ENCODE results near the gene SORCS1.

SORCS1 gene

DNA sequence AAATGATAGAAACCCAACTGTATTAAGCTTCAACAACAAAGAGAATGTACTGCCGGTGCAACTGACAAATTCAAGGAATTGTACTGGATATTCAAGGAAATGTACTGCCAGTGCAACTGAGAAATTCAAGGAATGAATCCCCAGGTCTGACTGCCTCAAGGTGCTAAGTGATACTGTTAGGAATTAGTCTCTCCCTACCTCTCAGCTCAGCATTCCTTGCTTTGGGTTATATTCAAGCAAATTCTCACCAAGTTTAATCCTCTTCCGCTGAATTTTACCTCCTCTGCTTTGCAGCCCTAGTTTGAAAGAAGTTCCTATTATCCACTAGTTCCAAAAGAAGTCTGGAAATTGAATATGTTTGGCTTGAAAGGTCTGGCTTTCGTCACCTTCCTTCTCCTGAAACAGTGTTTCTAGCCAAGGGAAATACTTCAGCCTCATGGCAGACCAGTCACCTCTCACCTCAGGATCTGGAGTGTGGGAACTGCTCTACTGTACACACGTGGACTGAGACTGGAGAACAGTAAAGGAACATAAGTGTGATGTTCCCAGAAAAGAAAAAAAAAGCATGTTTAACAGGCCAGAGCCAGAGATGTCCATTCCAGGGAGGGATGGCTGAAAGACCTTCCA, 60.4 kb downstream of the SORCS1 start:
- DNase-seq (ENCODE audit: low spot score): no peak

DNA sequence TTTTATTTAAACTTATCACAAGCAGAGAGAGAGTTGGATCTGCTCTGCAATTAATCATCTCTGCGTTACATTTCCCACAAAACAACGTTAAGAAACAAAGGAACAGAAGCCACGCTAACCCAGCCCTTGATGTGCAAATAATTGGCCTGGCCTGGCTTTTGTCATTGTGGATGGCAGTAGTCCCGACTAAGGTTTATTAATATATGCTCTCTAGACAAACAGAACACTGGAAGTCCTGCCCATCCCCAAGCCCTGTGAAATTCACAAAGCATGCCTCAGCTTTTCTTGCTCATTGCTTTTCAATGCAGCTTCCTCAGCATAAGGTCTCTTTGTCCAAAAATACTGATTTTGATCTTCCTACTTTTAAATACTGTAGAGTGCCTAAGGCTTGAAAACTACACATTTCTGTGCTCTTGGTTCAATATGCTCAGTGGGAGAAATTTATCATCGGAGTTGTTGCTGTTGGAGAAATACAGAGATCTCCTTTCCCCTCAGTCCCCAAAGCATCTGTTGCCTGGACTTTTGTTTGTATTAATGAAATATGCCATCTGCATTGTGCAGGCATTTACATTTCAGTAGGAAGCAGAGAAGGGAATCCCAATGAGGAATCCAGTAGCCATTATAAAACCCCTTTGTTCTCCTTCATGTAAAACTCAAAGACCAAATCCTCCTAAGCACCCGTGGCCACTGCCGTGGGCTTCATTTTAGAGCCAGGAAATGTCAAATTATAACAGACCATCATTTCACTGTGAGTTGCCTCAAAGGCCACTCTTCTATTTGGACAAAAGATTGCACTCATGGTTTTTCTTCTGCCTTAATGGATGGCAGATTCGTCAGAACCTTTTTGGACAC, 61.1 kb downstream of the SORCS1 start:
- no peak for DNase-seq (ENCODE audit: low spot score)

DNA sequence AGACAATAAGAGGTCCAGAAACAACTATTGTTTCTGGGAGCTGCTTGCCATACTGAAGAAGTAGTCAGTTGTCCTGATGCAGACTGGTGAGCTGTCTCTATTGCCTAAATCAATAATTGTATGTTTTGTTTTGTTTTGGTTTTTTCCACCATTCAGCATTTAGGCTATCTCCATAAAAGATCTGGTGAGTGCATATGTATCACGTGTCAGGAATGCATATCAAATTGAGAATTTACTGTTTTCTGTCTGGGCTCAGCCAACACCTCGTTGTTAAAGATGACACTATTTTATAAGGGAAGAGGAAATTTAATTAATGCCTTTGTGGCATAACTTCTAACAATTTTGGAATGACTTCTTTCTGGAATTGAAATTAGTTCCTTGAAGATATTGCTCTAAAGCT, 66.2 kb downstream of the SORCS1 start:
- DNase-seq (ENCODE audit: low spot score): no peak

DNA sequence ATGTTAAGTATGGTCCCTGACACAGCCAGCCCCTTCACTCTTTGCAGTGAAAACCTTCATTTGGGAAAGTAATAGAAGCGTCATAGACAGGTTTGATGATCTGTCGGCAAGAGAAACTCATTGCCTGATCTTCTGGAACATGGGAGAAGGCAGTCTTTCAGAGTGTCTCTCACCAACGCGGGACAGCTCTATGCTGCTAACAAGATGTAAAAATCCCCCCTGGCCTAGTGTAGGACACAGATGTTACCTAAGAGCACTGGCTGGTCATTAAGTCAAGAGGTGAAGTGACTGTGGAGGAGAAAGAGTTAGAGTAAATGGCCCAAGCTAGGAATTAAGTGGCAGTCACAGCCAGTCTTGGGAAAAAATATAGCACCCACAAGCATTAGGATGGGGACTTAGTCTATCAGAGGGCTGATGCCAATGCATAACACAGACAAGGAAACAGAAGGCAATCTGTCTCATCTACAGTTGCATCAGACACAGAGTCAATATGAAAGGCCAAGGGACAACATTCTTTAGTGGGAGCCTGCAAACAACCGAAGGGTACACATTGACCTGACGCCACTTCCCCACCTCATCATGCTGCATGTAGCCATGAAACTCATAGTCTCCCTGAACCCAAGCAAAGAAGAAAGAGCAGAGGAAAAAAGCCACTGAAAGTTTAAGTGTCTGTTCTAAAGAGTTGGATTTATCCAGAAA, 69.5 kb downstream of the SORCS1 start:
- DNase-seq (ENCODE audit: low spot score): no peak

DNA sequence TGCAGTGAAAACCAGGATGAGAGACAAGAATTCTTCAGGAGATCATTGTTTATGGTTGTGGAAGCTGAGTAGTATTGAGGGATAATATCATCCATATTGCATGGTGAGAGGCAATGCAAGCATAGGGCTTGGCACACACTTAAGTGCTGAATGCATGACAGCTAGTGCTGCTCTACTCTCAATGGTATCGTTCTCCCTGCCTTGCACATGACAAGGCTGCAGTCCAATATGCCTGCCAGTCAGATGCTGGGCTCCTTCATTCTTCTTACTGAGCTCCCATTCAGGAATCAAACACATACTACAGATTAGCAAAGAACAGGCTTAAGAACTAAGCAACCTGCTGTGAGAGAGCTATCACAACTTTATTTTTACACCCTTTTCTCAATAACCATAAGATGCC, 72.2 kb downstream of the SORCS1 start:
- no peak for DNase-seq (ENCODE audit: low spot score)

DNA sequence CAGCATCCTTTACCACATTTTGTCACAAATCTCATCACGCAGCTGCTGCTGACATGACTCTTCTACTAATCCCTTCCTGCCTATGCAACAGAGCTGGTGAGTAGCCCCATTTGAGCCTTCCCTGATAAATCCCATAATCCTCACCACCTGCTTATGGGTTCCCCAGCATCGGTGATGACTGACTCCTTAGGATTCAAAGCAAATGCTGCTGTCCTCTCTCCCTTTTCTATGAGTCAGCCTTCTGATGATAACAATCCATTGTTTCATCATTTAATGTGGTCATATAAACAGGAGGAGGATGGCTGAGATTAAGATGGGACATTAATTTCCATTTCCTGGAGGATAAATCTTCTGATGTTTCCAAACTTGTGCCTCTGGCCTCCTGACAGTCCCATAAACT, 73.4 kb downstream of the SORCS1 start:
- DNase-seq (ENCODE audit: low spot score): no peak

DNA sequence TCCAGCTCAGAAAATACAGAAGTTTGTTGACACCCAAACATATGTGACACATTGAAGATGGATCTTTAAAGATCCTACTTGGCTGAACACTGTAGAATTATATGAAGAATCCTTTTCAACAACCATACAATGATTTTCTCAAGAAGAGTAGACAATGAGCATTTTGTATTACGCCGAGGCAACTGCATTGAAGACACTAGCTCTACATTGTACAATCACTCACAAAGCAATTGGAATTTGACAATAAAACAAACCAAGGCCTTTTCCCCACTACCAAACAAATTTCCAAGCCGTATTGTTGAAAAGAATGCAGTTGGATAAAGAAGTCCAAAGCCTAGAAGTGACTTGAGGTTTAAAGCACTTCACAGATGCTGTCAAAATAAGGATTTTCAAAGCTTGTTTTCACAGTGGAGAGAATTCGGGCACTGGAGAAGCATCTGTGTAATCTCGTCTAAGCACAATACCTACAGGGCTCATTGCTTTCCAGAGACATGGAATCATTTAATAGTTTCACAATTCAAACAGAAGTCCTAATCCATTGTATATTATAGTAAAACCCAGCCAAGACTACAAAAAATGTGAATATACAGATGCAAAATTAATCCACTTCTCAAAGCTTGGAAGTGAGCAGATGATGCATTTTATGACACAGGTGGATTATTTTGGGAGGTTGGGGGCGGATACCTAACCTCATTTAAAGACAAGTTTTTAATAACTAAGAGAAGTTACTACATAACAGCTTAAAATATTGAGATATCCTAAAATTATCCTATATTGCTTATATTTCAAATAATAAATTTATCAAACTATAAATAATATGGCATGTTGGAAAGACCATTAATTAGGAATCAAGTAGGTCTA, 78.6 kb downstream of the SORCS1 start:
- no peak for DNase-seq (ENCODE audit: low spot score)

DNA sequence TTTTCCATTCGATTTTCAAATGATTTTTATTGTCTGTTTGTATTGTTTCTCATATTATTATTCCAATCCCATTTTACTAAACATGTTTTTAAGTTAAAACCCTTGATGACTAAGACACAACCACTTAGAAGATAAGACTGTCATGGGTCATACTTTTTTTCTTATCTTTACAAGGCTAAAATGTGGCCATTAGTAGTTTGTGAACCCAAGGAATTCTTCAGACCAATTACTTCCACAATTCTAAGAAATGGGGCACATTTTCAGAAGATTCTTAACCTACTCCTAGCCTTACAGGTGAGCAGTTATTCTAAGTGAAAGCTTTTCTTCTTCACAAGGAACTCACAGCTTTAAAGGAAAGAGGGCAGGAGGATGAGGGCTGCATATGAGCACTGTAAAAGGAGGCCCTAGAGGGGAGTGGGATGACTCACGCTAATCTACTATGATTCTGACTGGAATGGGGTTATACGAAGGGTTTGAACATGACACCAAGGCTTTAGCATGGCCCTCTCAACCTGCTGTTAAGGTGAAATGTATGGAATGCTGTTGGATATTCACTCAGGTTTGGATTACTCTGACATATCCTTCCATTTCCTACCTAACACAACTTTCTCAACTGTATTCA, 81.0 kb downstream of the SORCS1 start:
- DNase-seq (ENCODE audit: low spot score): no peak

DNA sequence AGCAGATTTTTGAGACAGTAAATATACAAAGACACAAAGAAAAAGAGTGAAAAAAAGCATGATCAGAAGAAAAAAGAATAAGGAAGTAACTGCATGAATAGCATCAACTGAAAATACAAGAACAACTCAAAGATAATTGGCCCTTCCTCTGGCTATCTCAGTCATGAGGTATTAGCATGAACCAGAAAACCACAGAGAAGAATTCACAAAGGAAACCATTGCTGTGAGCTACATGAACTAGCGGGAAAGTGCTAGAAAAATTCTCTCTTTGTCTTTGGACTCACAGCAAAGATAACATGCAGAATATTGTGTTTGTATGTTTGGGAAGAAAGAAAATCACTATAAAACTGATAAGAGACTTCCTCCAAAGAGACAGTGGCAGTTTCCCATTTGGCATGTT, 82.9 kb downstream of the SORCS1 start:
- DNase-seq (ENCODE audit: low spot score): no peak

DNA sequence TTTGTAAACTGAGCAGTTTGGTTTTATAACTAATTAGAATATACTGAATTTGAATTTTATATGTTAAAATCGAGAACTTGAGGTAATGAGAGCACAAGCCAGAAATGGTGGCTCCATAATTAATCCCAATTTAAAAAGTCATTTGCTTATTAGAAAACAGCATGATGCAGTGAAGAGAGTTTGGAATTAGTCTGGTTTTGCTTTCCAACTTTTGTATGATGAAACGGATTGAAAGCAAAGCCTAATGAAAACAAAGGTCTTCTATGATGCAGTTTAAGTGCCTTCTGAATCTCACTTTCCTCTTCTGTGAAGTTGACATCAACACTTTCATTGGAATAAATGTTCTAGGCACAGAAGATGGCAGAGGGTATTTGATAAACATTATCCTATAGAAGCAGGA, 89.4 kb downstream of the SORCS1 start:
- DNase-seq (ENCODE audit: low spot score): no peak

DNA sequence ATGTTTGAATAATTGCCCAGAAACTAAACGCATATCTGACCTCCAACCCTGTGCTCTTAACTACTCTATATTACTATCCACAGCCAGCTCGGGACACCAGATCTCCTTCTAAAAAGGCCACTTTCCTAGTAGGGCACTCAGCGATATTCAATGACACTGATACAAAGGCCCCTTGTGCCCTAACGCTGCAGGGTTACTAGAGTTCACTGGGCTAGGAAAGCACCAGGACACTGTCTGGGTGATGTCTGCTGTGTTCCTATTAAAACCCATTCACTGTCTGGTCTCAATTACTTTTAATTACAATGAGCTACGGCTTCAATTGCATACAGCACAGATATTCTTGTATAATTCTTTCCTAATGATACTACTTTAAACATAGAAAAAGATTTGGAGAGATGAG, 91.7 kb downstream of the SORCS1 start:
- DNase-seq (ENCODE audit: low spot score): no peak

DNA sequence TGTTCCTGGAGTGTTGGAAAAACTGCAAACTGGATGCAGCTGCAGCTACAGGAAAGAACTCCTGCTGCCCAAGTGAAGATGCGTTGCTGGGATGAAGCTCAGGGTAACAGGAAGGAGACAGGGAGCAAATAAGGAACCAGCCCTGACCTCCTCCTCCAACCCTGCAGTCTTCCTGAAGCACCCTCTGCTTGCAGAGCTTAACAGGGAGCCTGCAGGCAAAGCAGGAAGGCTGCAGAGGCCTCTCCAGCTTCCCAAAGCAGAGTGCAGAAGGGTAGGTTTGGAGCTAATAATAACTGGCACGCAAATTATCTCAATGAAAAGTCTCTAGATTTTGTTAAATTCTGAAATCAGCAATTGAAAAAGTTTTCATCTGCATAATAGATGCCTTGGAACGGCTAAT, 92.5 kb downstream of the SORCS1 start:
- DNase-seq (ENCODE audit: low spot score): no peak

DNA sequence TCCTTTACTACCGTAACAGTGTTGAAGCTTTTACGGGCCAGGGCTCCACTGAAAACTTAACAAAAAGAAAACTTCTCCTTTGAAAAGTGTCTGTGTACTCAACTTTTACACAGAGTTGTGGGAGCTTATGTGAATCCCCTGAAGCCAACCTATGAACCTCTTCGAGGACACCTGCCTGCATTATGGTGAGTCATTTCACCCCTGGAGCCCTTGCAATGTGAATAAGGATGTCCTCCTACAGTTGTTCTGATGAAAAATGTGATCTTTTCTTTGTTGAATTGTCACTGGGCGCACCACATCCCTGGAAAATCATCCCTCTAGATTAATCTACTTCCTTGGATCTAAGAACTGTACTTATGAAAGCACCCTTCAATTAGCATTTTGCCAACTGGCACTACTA, 93.2 kb downstream of the SORCS1 start:
- DNase-seq (ENCODE audit: low spot score): no peak

DNA sequence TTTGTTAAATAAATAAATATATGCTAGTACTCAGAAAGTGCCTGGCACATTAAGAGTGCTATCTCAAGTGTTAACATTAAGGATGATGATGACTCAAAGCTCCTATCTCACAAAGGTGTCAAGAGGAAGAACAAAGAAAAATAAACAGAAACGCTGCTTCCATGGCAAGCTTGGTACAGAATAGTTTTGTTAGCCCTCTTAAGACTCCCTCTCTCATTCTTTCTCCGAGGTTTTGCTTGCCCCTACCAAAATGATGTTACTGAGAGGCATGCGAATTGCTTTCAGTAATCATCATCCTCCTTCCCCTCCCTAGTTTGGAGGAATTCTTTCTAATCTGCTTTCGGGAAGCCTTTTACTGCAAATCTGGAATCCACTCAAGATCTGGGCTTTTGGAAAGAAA, 96.7 kb downstream of the SORCS1 start:
- DNase-seq (ENCODE audit: low spot score): no peak

DNA sequence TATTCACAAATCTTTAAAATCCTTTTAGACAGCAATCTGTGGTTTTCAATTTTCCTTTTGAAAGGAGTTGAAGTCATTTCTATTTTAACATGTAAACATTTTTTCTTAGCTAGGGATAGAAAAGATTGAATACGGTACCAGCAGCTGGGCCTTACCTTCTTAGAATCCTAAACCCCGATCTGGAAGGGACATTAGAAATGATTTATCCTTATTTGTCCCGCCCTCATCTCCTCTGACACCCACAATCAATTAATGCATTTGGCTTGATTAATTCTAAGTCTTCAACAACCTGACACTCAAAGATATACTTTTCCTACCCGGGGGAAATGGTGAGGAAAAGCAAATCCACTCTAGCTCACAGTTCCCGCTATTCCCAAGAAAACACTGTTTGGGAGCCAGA, 100.4 kb downstream of the SORCS1 start:
- no peak for DNase-seq (ENCODE audit: low spot score)

DNA sequence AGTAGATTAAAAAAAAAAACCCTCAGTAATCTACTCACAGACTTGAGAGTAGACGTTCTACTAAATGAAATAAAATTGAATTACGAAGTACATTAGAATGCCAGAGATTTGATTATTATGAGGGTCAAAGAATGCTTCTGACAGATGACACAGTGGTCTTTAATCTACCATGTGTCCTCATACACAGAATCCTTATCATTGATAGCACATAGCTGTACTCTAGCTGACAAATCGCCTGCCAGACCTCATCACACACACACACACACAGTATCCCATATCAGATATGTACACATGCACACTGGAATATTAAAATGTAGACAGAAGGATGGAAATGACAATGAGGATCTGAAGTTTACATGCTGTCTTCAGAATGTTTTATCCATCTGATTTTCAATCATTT, 104.6 kb downstream of the SORCS1 start:
- DNase-seq (ENCODE audit: low spot score): no peak

DNA sequence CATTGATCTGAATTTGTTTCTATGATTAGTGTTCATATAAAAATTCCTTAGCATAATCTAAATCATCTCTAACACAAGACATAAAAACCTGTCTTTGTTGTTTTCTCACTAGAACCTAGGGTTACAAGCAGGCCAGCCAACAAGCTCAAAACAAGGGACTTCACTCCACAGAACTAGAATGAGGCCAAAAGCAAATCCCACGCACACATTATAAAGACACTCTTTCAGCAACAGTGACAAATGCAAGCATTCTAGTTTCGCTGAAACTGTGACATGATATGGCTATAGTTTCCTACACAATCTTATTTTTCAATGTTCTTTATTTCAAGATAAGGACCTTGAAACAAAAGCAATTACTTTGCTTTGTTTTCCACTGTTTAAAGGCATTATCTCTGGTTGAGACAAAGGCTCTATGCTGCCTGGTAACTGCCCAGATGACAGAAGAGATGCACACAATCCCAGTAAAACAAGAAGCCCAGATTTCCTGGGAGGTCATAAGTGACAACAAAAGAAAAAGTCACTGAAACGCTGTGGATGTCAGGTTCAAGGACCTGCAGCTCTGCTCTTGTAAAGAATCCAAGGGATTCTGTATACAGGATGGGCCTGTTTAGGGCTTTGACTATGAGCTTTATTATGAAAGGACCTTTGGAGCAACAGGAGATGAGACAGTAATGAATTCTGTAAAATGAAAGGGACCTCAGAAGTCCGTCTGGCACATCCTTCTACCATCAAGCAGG, 105.3 kb downstream of the SORCS1 start:
- no peak for DNase-seq (ENCODE audit: low spot score)

DNA sequence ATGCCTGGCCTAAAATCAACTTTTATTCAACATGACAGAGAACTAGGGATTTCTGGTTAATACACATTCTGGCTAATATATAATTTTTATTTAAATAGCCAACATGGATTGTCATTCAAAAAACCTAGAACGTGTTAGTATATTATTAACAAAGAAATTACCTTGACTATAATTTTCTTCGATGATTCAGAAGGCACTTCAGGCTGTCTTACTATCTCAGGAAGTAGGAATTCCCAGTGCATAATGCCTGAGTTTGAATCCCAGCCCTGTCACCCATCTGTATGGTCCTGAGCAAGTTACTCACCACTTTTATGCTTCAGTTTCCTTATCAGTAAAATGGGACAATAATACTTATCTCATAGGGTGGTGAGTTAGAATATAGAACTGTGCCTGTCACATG, 106.2 kb downstream of the SORCS1 start:
- DNase-seq (ENCODE audit: low spot score): no peak

DNA sequence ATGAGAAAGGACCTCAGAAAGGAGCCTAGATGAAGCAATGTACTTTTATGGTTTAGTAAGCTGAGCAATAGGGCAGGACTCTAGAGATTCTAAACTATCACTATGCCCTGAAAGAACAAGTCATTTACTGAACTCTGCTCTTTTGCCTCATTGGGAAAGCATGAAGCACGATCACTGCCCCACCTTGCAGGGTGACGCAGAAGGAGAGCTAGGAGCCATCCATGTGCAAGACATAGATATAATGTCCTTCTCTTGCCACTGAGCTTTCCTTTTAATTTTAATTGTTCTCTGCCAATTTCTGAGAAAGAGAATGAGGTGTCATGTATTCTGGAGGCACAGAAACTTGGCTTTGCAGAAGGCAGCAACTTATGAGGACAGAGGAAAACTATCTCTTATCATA, 108.3 kb downstream of the SORCS1 start:
- no peak for DNase-seq (ENCODE audit: low spot score)

DNA sequence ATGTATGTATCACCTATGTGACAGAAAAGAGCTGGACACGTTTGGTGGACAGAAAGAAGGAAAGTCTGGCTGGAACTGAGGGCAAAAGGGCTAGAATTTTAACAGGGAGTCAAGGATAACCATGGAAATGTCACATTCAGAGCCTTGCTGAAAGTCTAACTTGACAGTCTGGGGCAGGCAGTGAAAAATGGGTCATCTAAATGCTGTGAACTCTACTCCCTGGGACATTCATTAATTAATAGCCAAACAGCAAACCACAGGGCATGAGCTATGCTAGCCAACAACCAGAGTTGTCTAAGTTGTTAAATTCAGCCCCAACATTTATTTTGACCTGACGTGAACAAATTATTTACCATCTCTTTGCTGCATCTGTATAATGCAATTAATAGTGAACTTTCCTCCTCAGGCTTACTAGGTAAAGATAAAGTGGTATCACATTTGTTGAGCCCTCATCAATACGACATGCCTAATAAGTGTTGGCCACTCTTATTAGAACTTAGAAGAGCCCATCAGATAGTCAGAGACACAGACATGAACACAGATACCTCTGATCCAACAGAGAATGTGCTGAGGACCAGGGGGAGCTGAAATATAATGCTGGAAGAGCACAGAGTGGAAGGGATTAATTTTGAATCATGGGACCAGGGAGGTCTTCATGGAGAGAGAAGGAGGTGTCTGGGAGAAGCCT, 109.9 kb downstream of the SORCS1 start:
- DNase-seq (ENCODE audit: low spot score): no peak

DNA sequence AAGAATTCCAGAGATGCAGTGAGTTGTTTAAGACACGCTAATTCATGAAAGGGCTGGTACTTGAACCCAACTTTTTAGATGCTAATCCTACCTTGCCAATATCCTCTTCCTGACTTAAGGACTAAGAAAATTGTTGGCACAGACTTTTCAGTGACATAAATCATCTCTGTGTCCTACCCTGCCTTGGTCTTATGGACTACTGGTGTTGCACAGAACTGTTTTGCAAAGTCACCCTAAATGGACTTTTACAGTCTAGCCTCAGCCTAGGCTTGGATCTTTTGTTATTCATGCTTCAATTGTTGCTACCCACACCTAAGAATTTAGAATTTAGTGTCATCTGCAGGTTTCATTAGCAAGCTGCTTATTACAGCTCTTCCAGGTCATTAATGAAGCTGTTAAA, 112.7 kb downstream of the SORCS1 start:
- no peak for DNase-seq (ENCODE audit: low spot score)

Data from HuH-7.5 (cell line).